Eye (tissue), 1 donor: Measurements from ENCODE around the gene NKIRAS1.
"Not testable (repeated sequence)": the region's sequence is repeated elsewhere in the genome, so short reads cannot be mapped to it uniquely, and the experiment has no call there.

Source experiments
- DNase-seq: peaks from one replicate; pipeline ENCODE4 v3.0.0-alpha.2; 2015

NKIRAS1 gene

GRCh38 chr3:23867400-23867799 lies 49.4 kb downstream of the NKIRAS1 start:
- DNase-seq: no peak

- peak; percentile 77 for DNase-seq
These were observed 51.0 kb downstream of the NKIRAS1 start for GRCh38 chr3:23865595-23866396.

- DNase-seq: no peak
These were observed 51.9 kb downstream of the NKIRAS1 start for GRCh38 chr3:23864931-23865330.

DNA sequence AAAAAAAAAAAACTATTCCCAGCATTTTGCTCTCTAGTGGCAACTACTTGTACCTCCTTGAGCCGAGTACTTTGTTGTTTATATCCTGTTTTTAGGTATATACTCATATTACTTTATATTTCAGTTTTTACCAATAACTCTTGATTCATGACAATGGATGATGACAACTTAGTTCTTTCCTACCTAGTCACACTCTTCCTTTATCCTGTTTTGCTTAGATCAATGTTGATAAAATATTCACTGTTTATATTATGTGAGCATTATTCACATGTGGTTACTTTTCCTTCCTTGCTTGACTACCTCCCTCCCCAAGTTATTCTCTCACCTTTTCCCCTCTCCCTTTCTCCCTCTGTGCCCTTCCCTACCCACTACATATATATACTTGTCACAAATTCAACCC lies 53.7 kb downstream of the NKIRAS1 start:
- DNase-seq: no peak

DNA sequence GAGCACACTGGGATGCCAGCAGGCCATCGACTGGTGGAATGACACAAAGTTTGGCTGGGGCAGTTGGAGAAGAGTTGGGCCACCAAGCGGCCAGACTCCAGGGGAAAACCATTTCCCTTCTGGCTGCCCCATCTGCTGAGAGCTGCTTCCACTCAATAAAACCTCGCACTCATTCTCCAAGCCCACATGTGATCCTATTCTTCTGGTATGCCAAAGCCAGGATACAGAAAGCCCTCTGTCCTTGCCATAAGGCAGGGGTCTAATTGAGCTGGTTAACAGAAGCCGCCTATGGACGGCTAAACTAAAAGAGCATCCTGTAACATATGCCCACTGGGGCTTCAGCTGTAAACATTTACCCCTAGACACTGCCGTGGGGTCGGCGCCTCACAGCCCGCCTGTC lies 55.1 kb downstream of the NKIRAS1 start:
- no peak for DNase-seq

- DNase-seq: no peak
These were observed 56.9 kb downstream of the NKIRAS1 start for GRCh38 chr3:23859839-23860382.

- DNase-seq: peak; percentile 50
These were observed 57.6 kb downstream of the NKIRAS1 start for GRCh38 chr3:23859012-23859743.

GRCh38 chr3:23856286-23856685 lies 60.5 kb downstream of the NKIRAS1 start:
- DNase-seq: no peak

- not testable (repeated sequence) for DNase-seq
These were observed 67.3 kb downstream of the NKIRAS1 start for GRCh38 chr3:23849462-23849861.

DNA sequence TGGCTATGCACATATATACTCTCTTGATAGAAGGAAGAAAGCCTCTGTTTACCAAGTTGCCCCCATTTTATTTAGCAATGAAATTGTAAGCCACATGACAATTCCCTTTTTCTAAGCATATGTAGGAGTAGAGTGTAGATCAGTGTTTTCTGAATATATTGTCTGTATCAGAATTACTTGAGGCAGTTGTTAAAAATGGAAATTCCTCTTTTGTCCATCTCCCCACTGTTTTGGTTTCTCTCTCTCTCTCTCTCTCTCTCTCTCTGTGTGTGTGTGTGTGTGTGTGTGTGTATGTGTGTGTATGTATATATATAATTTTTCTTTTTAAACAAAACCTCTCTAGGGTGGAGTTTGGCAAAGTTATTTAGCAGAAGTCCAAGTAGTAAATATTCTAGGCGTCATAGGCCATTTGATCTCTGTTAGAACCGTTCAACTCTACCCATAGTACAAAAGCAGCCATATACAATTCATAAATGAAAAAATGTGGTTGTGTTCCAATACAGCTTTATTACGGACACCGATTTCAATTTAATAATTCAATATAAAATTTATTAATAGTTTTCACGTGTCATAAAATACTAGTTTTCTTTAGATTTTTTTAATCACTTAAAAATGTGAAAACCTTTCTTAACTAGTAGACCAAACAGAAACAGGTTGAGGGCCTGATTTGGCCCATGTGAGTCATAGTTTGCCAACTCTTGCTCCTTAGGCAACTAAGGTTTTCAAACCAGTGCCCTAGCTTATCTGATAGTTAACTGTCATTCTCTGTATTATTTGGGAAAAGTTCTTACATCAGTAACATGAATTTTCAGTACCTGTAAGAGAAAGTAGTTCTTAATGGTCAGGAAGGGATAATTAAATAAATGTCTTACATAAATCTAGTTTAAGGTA lies 71.2 kb downstream of the NKIRAS1 start:
- DNase-seq: no peak

DNA sequence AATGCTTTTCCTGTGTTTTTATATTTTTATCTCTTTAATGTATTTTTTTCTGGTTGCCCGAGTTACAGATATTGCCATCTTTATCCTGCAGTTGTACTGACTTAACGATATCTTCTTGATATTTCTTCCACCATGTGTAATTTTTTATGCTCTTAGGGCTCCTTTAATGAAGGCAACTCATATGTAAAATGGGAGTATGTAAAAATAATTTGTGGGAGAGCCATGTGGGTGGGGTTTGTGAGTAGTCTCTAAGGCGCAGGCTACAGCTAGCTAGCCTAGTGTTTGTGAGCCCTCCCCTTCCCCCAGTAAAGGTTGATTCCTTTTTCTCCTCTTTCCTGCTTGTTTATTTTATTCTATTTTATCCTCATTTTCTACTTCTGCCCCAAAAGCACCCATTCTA lies 72.9 kb downstream of the NKIRAS1 start:
- DNase-seq: no peak
